H1 (cell line): ENCODE measurements around the gene CABCOCO1. TPM values are rescaled to one million over a fixed set of nuclear protein-coding genes. Genes with fewer than 3 reads are reported as not detected.

ENCODE experiments used
- CTCF ChIA-PET: fragments of 300-600 bp; sonication (Branson Sonifier 250); formaldehyde crosslinking; loops from one replicate; lab custom pipeline; 2021; ENCODE audit not compliant: partially characterized antibody; lab: Charles Lee
- POLR2A ChIA-PET: fragments of 300-600 bp; sonication (Branson Sonifier 250); formaldehyde crosslinking; loops from one replicate; lab custom pipeline; 2021; ENCODE audit warnings: inconsistent platforms; ENCODE audit not compliant: partially characterized antibody; lab: Charles Lee
- DNase-seq, 2 experiments: peaks; one replicate each; pipeline versions ENCODE4 v3.0.0 to v3.0.0-alpha.2; 2010 to 2022; ENCODE audit warnings: low spot score in 2 of 2, low read depth in 1 of 2, mixed read lengths in 1 of 2
- FAIRE-seq: peaks from 2 replicates; lab custom pipeline; 2011; peaks lifted over from hg19 to GRCh38; lab: Jason Lieb, UNC
- H2AFZ ChIP-seq: 2 replicates; pipeline ENCODE4 v1.8.1; 2012; ENCODE audit warnings: low read length, inconsistent platforms
- H2AK5ac ChIP-seq: 2 replicates; pipeline ENCODE4 v1.6.1; 2013; ENCODE audit warnings: low read depth, low read length
- H2BK120ac ChIP-seq: replicated peaks from 2 replicates; pipeline ENCODE3; 2013; ENCODE audit warnings: low read depth, low read length, inconsistent platforms
- H2BK12ac ChIP-seq: 2 replicates; pipeline ENCODE4 v1.6.1; 2013; ENCODE audit warnings: low read depth, low read length
- H2BK15ac ChIP-seq: 2 replicates; pipeline ENCODE4 v1.6.1; 2013; ENCODE audit warnings: low read length
- H2BK20ac ChIP-seq: 2 replicates; pipeline ENCODE4 v1.6.1; 2013; ENCODE audit warnings: low read length
- H2BK5ac ChIP-seq: 2 replicates; pipeline ENCODE4 v1.6.1; 2013; ENCODE audit warnings: low read depth, low read length
- H3K14ac ChIP-seq: 2 replicates; pipeline ENCODE4 v1.6.1; 2013; ENCODE audit warnings: inconsistent platforms; ENCODE audit not compliant: insufficient read length
- H3K18ac ChIP-seq: 2 replicates; pipeline ENCODE4 v1.6.1; 2013; ENCODE audit warnings: low read length; ENCODE audit errors: extremely low read depth
- H3K23ac ChIP-seq: 2 replicates; pipeline ENCODE4 v1.6.1; 2013; ENCODE audit warnings: inconsistent platforms; ENCODE audit not compliant: insufficient read length
- H3K23me2 ChIP-seq: 2 replicates; pipeline ENCODE4 v1.6.1; 2013; ENCODE audit warnings: low read depth, low read length
- H3K27ac ChIP-seq: 2 replicates; pipeline ENCODE4 v1.6.1; 2011; ENCODE audit warnings: low read depth, low read length, inconsistent platforms
- H3K27me3 ChIP-seq, 4 experiments: replicated peaks in 1 of 4; 1 replicate in 1 of 4; 2 replicates in 3 of 4; pipeline versions ENCODE4 v1.6.1 to v1.8.1; 2011 to 2013; ENCODE audit warnings: low read length in 3 of 4, mild to moderate bottlenecking in 3 of 4, inconsistent platforms in 2 of 4, mixed read lengths in 2 of 4, moderate library complexity in 1 of 4; ENCODE audit not compliant: control insufficient read depth in 3 of 4, insufficient read depth in 3 of 4; ENCODE audit errors: extremely low read depth in 1 of 4
- H3K36me3 ChIP-seq, 4 experiments: 2 replicates each; pipeline versions ENCODE4 v1.6.1 to v1.8.1; 2011 to 2013; ENCODE audit warnings: mild to moderate bottlenecking in 4 of 4, low read length in 3 of 4, moderate library complexity in 2 of 4, control low read depth in 1 of 4, inconsistent platforms in 1 of 4; ENCODE audit not compliant: insufficient read depth in 4 of 4, control insufficient read depth in 2 of 4
- H3K4ac ChIP-seq: replicated peaks from 2 replicates; pipeline ENCODE3; 2013; ENCODE audit warnings: low read length, low read depth, mixed read lengths, inconsistent platforms; ENCODE audit not compliant: insufficient read length
- H3K4me1 ChIP-seq, 4 experiments: replicated peaks in 1 of 4; 1 replicate in 1 of 4; 2 replicates in 3 of 4; pipeline versions ENCODE4 v1.6.1 to v1.8.1; 2011 to 2013; ENCODE audit warnings: low read length in 3 of 4, inconsistent platforms in 2 of 4, mixed read lengths in 1 of 4; ENCODE audit not compliant: insufficient read depth in 4 of 4, control insufficient read depth in 3 of 4
- H3K4me2 ChIP-seq, 2 experiments: 2 replicates each; pipeline versions ENCODE4 v1.6.1 to v1.8.1; 2011 to 2013; ENCODE audit warnings: low read depth in 2 of 2, low read length in 2 of 2, control low read depth in 1 of 2, inconsistent platforms in 1 of 2, mild to moderate bottlenecking in 1 of 2; ENCODE audit not compliant: insufficient read depth in 1 of 2
- H3K4me3 ChIP-seq, 4 experiments: fragments of 200-600, 300-600 bp in 1 of 4; sonication (generic), shearing (Covaris generic), sonication (Bioruptor Twin) in 1 of 4; 2 replicates each; pipeline versions ENCODE4 v1.5.1 to v1.8.1; 2011 to 2016; ENCODE audit warnings: low read length in 4 of 4, low read depth in 3 of 4, control low read depth in 2 of 4, inconsistent platforms in 2 of 4, mild to moderate bottlenecking in 2 of 4, mixed read lengths in 1 of 4, moderate library complexity in 1 of 4; ENCODE audit not compliant: insufficient read depth in 2 of 4; ENCODE audit errors: extremely low read depth in 1 of 4
- H3K56ac ChIP-seq: replicated peaks from 2 replicates; pipeline ENCODE3; 2013; ENCODE audit warnings: low read depth, mild to moderate bottlenecking, mixed read lengths, low read length, inconsistent platforms; ENCODE audit not compliant: insufficient read length
- H3K79me1 ChIP-seq: 2 replicates; pipeline ENCODE4 v1.6.1; 2013; ENCODE audit warnings: low read depth, low read length, control low read depth
- H3K79me2 ChIP-seq, 2 experiments: 2 replicates each; pipeline versions ENCODE4 v1.6.1 to v1.8.1; 2012 to 2013; ENCODE audit warnings: low read length in 2 of 2, mild to moderate bottlenecking in 2 of 2, inconsistent platforms in 1 of 2; ENCODE audit not compliant: insufficient read depth in 2 of 2, control insufficient read depth in 1 of 2
- H3K9ac ChIP-seq, 4 experiments: replicated peaks in 1 of 4; 1 replicate in 1 of 4; 2 replicates in 3 of 4; pipeline versions ENCODE4 v1.6.1 to v1.8.1; 2011 to 2013; ENCODE audit warnings: low read depth in 3 of 4, low read length in 3 of 4, control low read depth in 2 of 4, mild to moderate bottlenecking in 2 of 4, moderate library complexity in 2 of 4, inconsistent platforms in 1 of 4; ENCODE audit errors: extremely low read depth in 1 of 4
- H3K9me3 ChIP-seq, 2 experiments: 2 replicates each; pipeline versions ENCODE4 v1.6.1 to v1.8.1; 2012 to 2013; ENCODE audit warnings: mild to moderate bottlenecking in 2 of 2, moderate library complexity in 2 of 2, control low read depth in 1 of 2, inconsistent platforms in 1 of 2, low read depth in 1 of 2, low read length in 1 of 2, mixed read lengths in 1 of 2; ENCODE audit not compliant: insufficient read depth in 2 of 2
- H4K20me1 ChIP-seq, 2 experiments: replicated peaks in 1 of 2; 2 replicates each; pipeline versions ENCODE3 to v1.8.1; 2011 to 2013; ENCODE audit warnings: inconsistent platforms in 2 of 2, low read length in 2 of 2, mild to moderate bottlenecking in 1 of 2; ENCODE audit not compliant: insufficient read depth in 2 of 2, control insufficient read depth in 1 of 2
- H4K5ac ChIP-seq: 2 replicates; pipeline ENCODE4 v1.6.1; 2013; ENCODE audit warnings: low read length, low read depth, mixed read lengths, inconsistent platforms; ENCODE audit not compliant: insufficient read length
- H4K8ac ChIP-seq: 2 replicates; pipeline ENCODE4 v1.8.0; 2013; ENCODE audit warnings: mild to moderate bottlenecking, moderate library complexity, low read length, inconsistent platforms; ENCODE audit not compliant: insufficient read depth; ENCODE audit errors: extremely low read depth
- H4K91ac ChIP-seq: replicated peaks from 2 replicates; pipeline ENCODE3; 2013; ENCODE audit warnings: low read length, mixed read lengths, inconsistent platforms; ENCODE audit not compliant: insufficient read length
- ASH2L ChIP-seq: fragments of 200-600, 300-600 bp; sonication (generic); IDR thresholded peaks from one replicate; pipeline ENCODE4 v1.7.1; 2017; ENCODE audit warnings: low read length
- BCL11A ChIP-seq, 2 experiments: IDR thresholded peaks; one replicate each; pipeline ENCODE4 v1.6.1; 2011; ENCODE audit warnings: low read depth in 2 of 2, low read length in 2 of 2, mild to moderate bottlenecking in 2 of 2
- BRCA1 ChIP-seq: IDR thresholded peaks from 2 replicates; pipeline ENCODE4 v1.6.1; 2012; ENCODE audit warnings: low read depth, low read length, improper control_type of control experiment
- CBX5 ChIP-seq: fragments of 300-800, 300-1000 bp; sonication (generic); IDR thresholded peaks from 2 replicates; pipeline ENCODE4 v1.7.1; 2016; ENCODE audit warnings: antibody characterized with exemption, low read length, low read depth
- CBX8 ChIP-seq: fragments of 300-800, 300-1000 bp; sonication (generic); IDR thresholded peaks from 2 replicates; pipeline ENCODE4 v1.7.1; 2016; ENCODE audit warnings: low read depth, low read length, borderline replicate concordance
- GTF2F1 ChIP-seq: IDR thresholded peaks from 2 replicates; pipeline ENCODE4 v1.6.1; 2012; ENCODE audit warnings: low read depth, low read length, improper control_type of control experiment, borderline replicate concordance
- KDM1A ChIP-seq: fragments of 200-600, 300-600 bp; sonication (generic); IDR thresholded peaks from 2 replicates; pipeline ENCODE4 v1.7.1; 2016; ENCODE audit warnings: mild to moderate bottlenecking, low read length, borderline replicate concordance
- POU5F1 ChIP-seq: IDR thresholded peaks from 2 replicates; pipeline ENCODE4 v1.6.1; 2011; ENCODE audit warnings: low read depth, mild to moderate bottlenecking, low read length, moderate library complexity
- RBBP5 ChIP-seq: IDR thresholded peaks from 2 replicates; pipeline ENCODE4 v1.7.1; 2012; ENCODE audit warnings: low read depth, mild to moderate bottlenecking, inconsistent platforms, low read length, moderate library complexity, borderline replicate concordance
- RXRA ChIP-seq: IDR thresholded peaks from 2 replicates; pipeline ENCODE4 v1.6.1; 2011; ENCODE audit warnings: low read depth, mild to moderate bottlenecking, low read length, moderate library complexity; ENCODE audit not compliant: insufficient read depth
- SIN3A ChIP-seq, 2 experiments: IDR thresholded peaks in 1 of 2; conservative IDR thresholded peaks in 1 of 2; 2 replicates each; pipeline ENCODE4 v1.6.1; 2011 to 2012; ENCODE audit warnings: low read length in 2 of 2, improper control_type of control experiment in 1 of 2, low read depth in 1 of 2, mild to moderate bottlenecking in 1 of 2
- SIX5 ChIP-seq: IDR thresholded peaks from 2 replicates; pipeline ENCODE4 v1.6.1; 2011; ENCODE audit warnings: mild to moderate bottlenecking, low read depth, low read length
- TCF12 ChIP-seq: IDR thresholded peaks from 2 replicates; pipeline ENCODE4 v1.6.1; 2011; ENCODE audit warnings: low read depth, mild to moderate bottlenecking, low read length
- ZNF274 ChIP-seq: IDR thresholded peaks from 2 replicates; pipeline ENCODE4 v1.7.0; 2012; ENCODE audit warnings: low read length, borderline replicate concordance; ENCODE audit errors: extremely low read depth
- WGBS, 2 experiments: shearing (Covaris generic) in 1 of 2; methylation state at CpG; one replicate each; pipeline versions ENCODE4 v1.1.6 to v1.1.7; 2013 to 2015; ENCODE audit warnings: low lambda C conversion rate in 2 of 2, mixed read lengths in 2 of 2, inconsistent platforms in 1 of 2, low coverage in 1 of 2, missing lambda C conversion rate in 1 of 2; ENCODE audit not compliant: insufficient replicate concordance in 2 of 2, insufficient coverage in 1 of 2, insufficient read length in 1 of 2; ENCODE audit errors: extremely low coverage in 1 of 2, missing lambda C conversion rate in 1 of 2; 5-methylcytosine and 5-hydroxymethylcytosine counted together
- polyA plus RNA-seq, 7 experiments: library from polyadenylated mRNA; depleted of rRNA in 3 of 7; stranded (reverse) in 5 of 7; unstranded in 2 of 7; fragments of >200 nt in 5 of 7; fragments of 200-250 nt in 2 of 7; gene quantifications; 1 replicate in 5 of 7; 2 replicates in 1 of 7; 4 replicates in 1 of 7; pipeline versions ENCODE4 v1.2.1 to v1.2.3, GENCODE V29; 2011 to 2013; ENCODE audit warnings: missing spikeins in 2 of 7, mixed read lengths in 2 of 7
- total RNA-seq: library from RNA; stranded (reverse); fragmentation: NEBNext Ultra II Directional; extraction: Animal tissue kit (Norgen Biotek cat#: 25700); gene quantifications from 2 replicates; pipeline ENCODE4 v1.2.1, GENCODE V29; 2021

Gene CABCOCO1
- total and polyA plus RNA-seq, 2 of the 8 experiments (the other 6 are each of a cell fraction or from before 2014, with no cell fraction given) = not detected

DNA sequence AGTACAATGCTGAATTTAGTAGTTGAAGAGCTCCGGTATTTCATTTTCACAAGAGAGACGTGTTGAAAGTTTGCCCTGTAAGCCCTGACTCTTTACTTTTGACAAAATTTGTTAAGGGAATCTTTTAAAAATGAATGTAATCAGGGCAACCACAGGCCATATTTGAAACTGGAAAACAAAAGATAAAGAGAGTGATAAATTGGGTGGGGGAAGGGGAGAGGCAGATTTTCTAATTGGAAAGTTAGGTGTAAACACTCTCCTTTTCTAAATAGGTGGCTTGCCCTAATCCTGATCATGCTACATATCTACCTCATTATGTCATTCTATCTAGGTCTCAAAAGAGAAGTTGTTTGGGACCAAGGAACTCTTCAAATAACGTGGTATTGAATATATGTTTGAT lies 90.7 kb downstream of the CABCOCO1 start:
- H2BK12ac ChIP-seq = no peak overlapping the region
- no peaks in the 10 kb centered on the region for H3K79me1 ChIP-seq
- H3K4ac ChIP-seq = no peak overlapping the region
- H4K91ac ChIP-seq = no peak overlapping the region
- H2BK5ac ChIP-seq = no peak overlapping the region
- TF ChIP-seq POU5F1 = no peak
- no peak for TF ChIP-seq KDM1A
- TF ChIP-seq ZNF274 = no peak
- TF ChIP-seq CBX5 = no peak
- no peak for TF ChIP-seq RXRA
- TF ChIP-seq BRCA1 = no peak
- TF ChIP-seq SIN3A (conservative IDR thresholded peaks at IDR 0.05 in 1 of 2, IDR thresholded peaks at IDR 0.05 in 1 of 2; ENCODE audit: low read depth in 1 of 2, low read length in 2 of 2) = no peak
- no peak for TF ChIP-seq ASH2L
- TF ChIP-seq SIX5 = no peak
- no peak for TF ChIP-seq TCF12
- TF ChIP-seq BCL11A (IDR thresholded peaks at IDR 0.05; ENCODE audit: low read depth in 2 of 2, low read length in 2 of 2) = no peak
- no peak for TF ChIP-seq CBX8
- no peak for TF ChIP-seq RBBP5
- TF ChIP-seq GTF2F1 = no peak
- H3K9me3 ChIP-seq = no peaks in the 10 kb centered on the region
- CTCF ChIA-PET = interaction anchor here (0.7 to 10.3 kb wide), 5 partner anchors 9 to 490 kb away, joined by 3 to 120 read pairs (median 3); no protein-coding TSS in a partner anchor
- H3K79me2 ChIP-seq = no peaks in the 10 kb centered on the region
- H4K20me1 ChIP-seq = no peaks in the 10 kb centered on the region
- 79% methylated on average over 3 of the region's 3 CpGs; no CpG with 5 or more reads in 1 of the 2 experiments for WGBS, 2 experiments
- H2BK120ac ChIP-seq = no peak overlapping the region
- H3K56ac ChIP-seq = no peak overlapping the region
- POLR2A ChIA-PET = no interaction called here
- H3K4me1 ChIP-seq = peaks cover 0 to 3% (median 0%) of the 10 kb centered on the region in 4 experiments; a peak in 1 of 7 replicates
- H2AK5ac ChIP-seq = no peak overlapping the region
- no peak overlapping the region for H4K8ac ChIP-seq
- no peak overlapping the region for H3K27ac ChIP-seq
- no peaks in the 10 kb centered on the region for H3K27me3 ChIP-seq
- H3K14ac ChIP-seq = no peak overlapping the region
- H3K23ac ChIP-seq = no peak overlapping the region
- no peak overlapping the region for H4K5ac ChIP-seq
- H3K4me2 ChIP-seq = no peak overlapping the region
- no peak for FAIRE-seq
- H3K9ac ChIP-seq = no peak overlapping the region
- no peaks in the 10 kb centered on the region for H3K36me3 ChIP-seq
- no peak overlapping the region for H2BK20ac ChIP-seq
- H3K4me3 ChIP-seq = no peak overlapping the region
- no peak for DNase-seq
- H2AFZ ChIP-seq = no peak overlapping the region
- H3K18ac ChIP-seq = no peak overlapping the region
- H2BK15ac ChIP-seq = no peak overlapping the region
- H3K23me2 ChIP-seq = no peaks in the 10 kb centered on the region
